Articular chondrocyte of knee joint (primary cell): ENCODE data around the gene MDM1. TPM values are rescaled to one million over a fixed set of nuclear protein-coding genes. Genes with fewer than 3 reads are reported as not detected.

ENCODE experiments used
- total RNA-seq: library from RNA; depleted of rRNA; stranded (reverse); fragments of >200 nt; gene quantifications from 2 replicates; pipeline ENCODE4 v1.2.3, GENCODE V29; 2012

The MDM1 gene, protein sequence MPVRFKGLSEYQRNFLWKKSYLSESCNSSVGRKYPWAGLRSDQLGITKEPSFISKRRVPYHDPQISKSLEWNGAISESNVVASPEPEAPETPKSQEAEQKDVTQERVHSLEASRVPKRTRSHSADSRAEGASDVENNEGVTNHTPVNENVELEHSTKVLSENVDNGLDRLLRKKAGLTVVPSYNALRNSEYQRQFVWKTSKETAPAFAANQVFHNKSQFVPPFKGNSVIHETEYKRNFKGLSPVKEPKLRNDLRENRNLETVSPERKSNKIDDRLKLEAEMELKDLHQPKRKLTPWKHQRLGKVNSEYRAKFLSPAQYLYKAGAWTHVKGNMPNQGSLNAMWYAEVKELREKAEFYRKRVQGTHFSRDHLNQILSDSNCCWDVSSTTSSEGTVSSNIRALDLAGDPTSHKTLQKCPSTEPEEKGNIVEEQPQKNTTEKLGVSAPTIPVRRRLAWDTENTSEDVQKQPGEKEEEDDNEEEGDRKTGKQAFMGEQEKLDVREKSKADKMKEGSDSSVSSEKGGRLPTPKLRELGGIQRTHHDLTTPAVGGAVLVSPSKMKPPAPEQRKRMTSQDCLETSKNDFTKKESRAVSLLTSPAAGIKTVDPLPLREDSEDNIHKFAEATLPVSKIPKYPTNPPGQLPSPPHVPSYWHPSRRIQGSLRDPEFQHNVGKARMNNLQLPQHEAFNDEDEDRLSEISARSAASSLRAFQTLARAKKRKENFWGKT
- total RNA-seq: 22.2 and 30.6 TPM in 2 replicates

DNA sequence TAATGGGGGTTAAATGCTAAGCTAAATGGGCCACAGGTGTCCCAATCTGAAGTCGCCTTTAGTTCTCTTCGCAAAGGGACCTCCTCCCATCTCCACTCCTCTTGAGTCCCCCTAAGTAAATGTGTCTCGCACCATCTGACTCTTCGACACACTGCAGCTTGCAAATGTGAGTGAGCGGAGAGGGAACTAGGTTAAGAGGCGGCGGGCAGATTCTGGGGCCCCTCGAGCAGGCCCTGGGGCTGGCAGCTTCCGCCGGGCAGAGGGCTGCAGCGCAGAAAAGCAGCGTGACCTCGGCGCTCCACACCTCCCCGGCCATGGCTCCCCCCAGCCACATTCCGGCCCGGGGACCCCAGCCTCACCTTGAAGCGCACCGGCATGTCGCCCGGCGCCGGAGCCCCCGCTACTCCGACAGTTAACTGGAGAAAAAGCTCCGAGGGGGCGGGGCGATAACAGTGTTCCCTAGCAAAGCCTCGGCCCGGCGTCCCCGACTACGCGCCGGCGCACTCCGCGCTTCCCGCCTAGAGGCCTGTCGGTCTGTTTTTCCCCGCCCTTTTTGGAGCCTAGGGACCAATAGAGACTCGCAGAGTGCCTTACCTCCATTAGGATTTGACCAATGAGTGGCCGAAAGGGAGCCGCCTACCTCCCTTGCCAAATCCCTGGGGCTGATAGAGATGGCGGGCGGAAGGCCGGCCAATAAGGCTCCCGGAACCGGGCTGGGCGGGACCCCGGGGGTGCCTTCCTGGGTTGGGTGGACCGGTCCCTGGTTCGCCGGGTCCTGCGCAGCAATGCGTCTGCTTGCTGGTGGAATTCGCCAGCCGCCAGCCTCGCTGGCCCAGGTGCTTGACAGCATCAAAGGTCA is at the start of gene MDM1:
MDM1 (minus strand) TSS at position 494 of the 859 bp plus-strand sequence; CDS start at position 377, 117 bp downstream.

GRCh38 chr12:68253504-68253903 is 78.7 kb downstream of the MDM1 start, which contains the start of gene IL22:
TSS of gene IL22 (minus strand) at chr12:68253604. CDS start at chr12:68253448, 156 bp downstream.

Other genes starting within 250 kb of the MDM1 start
- not detected in 2 replicates for gene IFNG, start 172.6 kb downstream of the MDM1 start, total RNA-seq
- 4.5 and 14.2 TPM in 2 replicates for gene IL26, start 106.6 kb downstream of the MDM1 start, total RNA-seq
- not detected in 2 replicates for gene IL22, start 78.8 kb downstream of the MDM1 start, total RNA-seq